SK-N-MC (cell line): Measurements from ENCODE around the gene TMCO4.

Experiments used
- EZH2 ChIP-seq: fragments of 200-600 bp; sonication (generic); IDR thresholded peaks from one replicate; pipeline ENCODE4 v1.6.1; 2017; ENCODE audit warnings: antibody characterized with exemption
- FOXP2 ChIP-seq: optimal IDR thresholded peaks from 2 replicates; pipeline ENCODE3; 2011; ENCODE audit warnings: mild to moderate bottlenecking, moderate library complexity; ENCODE audit not compliant: insufficient read depth; ENCODE audit errors: extremely low read length, control extremely low read depth

GRCh38 chr1:19824036-19824435, 24.3 kb upstream of the TMCO4 start:
- no peak for TF ChIP-seq EZH2
- no peak for TF ChIP-seq FOXP2
